Parathyroid adenoma (tissue), 2 donors: Measurements from ENCODE around the gene TMEM231.

Experiments
- H2AFZ ChIP-seq: fragments of 300-600 bp; sonication (generic); one replicate; pipeline ENCODE4 v1.7.0; 2017; ENCODE audit warnings: antibody characterized with exemption, mild to moderate bottlenecking
- H3K27ac ChIP-seq: fragments of 300-600 bp; sonication (generic); one replicate; pipeline ENCODE4 v1.7.0; 2017
- H3K27me3 ChIP-seq: fragments of 300-600 bp; sonication (generic); one replicate; pipeline ENCODE4 v1.7.0; 2017; ENCODE audit warnings: low read length; ENCODE audit not compliant: control insufficient read depth, insufficient read depth
- H3K36me3 ChIP-seq: fragments of 300-600 bp; sonication (generic); one replicate; pipeline ENCODE4 v1.7.0; 2017; ENCODE audit warnings: low read length; ENCODE audit not compliant: control insufficient read depth, insufficient read depth
- H3K4me1 ChIP-seq: fragments of 300-600 bp; sonication (generic); one replicate; pipeline ENCODE4 v1.7.0; 2017; ENCODE audit warnings: control low read depth
- H3K4me2 ChIP-seq: fragments of 300-600 bp; sonication (generic); one replicate; pipeline ENCODE4 v1.7.0; 2017; ENCODE audit warnings: low read length
- H3K4me3 ChIP-seq: fragments of 300-600 bp; sonication (generic); one replicate; pipeline ENCODE4 v1.7.0; 2017; ENCODE audit warnings: low read depth, low read length
- H3K79me2 ChIP-seq: fragments of 300-600 bp; sonication (generic); one replicate; pipeline ENCODE4 v1.7.0; 2017; ENCODE audit warnings: control low read depth
- H3K9ac ChIP-seq: fragments of 300-600 bp; sonication (generic); one replicate; pipeline ENCODE4 v1.7.0; 2017; ENCODE audit warnings: mild to moderate bottlenecking
- H3K9me3 ChIP-seq: fragments of 300-600 bp; sonication (generic); one replicate; pipeline ENCODE4 v1.7.0; 2017; ENCODE audit warnings: low read length; ENCODE audit not compliant: control insufficient read depth
- TF ChIP-seq, protein P1 (sequence below): fragments of 300-600 bp; sonication (generic); IDR thresholded peaks from one replicate; pipeline ENCODE4 v1.7.0; 2017; ENCODE audit warnings: antibody characterized with exemption, mild to moderate bottlenecking
- donor health status: primary hyperparathyroidism.

Gene TMEM231

GRCh38 chr16:75534560-75535205 is 21.4 kb downstream of the TMEM231 start:
- TF ChIP-seq, protein P1, sequence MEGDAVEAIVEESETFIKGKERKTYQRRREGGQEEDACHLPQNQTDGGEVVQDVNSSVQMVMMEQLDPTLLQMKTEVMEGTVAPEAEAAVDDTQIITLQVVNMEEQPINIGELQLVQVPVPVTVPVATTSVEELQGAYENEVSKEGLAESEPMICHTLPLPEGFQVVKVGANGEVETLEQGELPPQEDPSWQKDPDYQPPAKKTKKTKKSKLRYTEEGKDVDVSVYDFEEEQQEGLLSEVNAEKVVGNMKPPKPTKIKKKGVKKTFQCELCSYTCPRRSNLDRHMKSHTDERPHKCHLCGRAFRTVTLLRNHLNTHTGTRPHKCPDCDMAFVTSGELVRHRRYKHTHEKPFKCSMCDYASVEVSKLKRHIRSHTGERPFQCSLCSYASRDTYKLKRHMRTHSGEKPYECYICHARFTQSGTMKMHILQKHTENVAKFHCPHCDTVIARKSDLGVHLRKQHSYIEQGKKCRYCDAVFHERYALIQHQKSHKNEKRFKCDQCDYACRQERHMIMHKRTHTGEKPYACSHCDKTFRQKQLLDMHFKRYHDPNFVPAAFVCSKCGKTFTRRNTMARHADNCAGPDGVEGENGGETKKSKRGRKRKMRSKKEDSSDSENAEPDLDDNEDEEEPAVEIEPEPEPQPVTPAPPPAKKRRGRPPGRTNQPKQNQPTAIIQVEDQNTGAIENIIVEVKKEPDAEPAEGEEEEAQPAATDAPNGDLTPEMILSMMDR = no peak
- no peak overlapping the region for H3K9ac ChIP-seq
- no peak overlapping the region for H3K4me3 ChIP-seq
- H3K4me1 ChIP-seq = no peaks in the 10 kb centered on the region
- no peaks in the 10 kb centered on the region for H3K9me3 ChIP-seq
- no peak overlapping the region for H3K4me2 ChIP-seq
- H3K79me2 ChIP-seq = no peaks in the 10 kb centered on the region
- no peaks in the 10 kb centered on the region for H3K36me3 ChIP-seq
- H3K27me3 ChIP-seq = no peaks in the 10 kb centered on the region
- no peak overlapping the region for H2AFZ ChIP-seq
- H3K27ac ChIP-seq = no peak overlapping the region

- no peak overlapping the region for H3K4me2 ChIP-seq
- no peak overlapping the region for H3K9ac ChIP-seq
- no peaks in the 10 kb centered on the region for H3K9me3 ChIP-seq
- no peaks in the 10 kb centered on the region for H3K27me3 ChIP-seq
- H2AFZ ChIP-seq = no peak overlapping the region
- H3K27ac ChIP-seq = no peak overlapping the region
- H3K79me2 ChIP-seq = no peaks in the 10 kb centered on the region
- H3K4me3 ChIP-seq = no peak overlapping the region
- H3K4me1 ChIP-seq = no peaks in the 10 kb centered on the region
- TF ChIP-seq, protein P1 = no peak
- no peaks in the 10 kb centered on the region for H3K36me3 ChIP-seq
These were observed 23.3 kb downstream of the TMEM231 start for GRCh38 chr16:75532791-75533190.

GRCh38 chr16:75532142-75532765 is 23.8 kb downstream of the TMEM231 start:
- Histone ChIP-seq H3K27ac (no peak overlapping the region), H3K9ac (no peak overlapping the region), H2AFZ (no peak overlapping the region), H3K27me3 (no peaks in the 10 kb centered on the region), H3K9me3 (no peaks in the 10 kb centered on the region), H3K4me1 (no peaks in the 10 kb centered on the region), H3K79me2 (no peaks in the 10 kb centered on the region), H3K36me3 (no peaks in the 10 kb centered on the region), H3K4me2 (no peak overlapping the region), H3K4me3 (no peak overlapping the region)
- TF ChIP-seq, protein P1 = no peak

GRCh38 chr16:75529959-75530358 is 26.1 kb downstream of the TMEM231 start:
- TF ChIP-seq, protein P1 = no peak
- H3K36me3 ChIP-seq = no peaks in the 10 kb centered on the region
- no peak overlapping the region for H3K27ac ChIP-seq
- H3K4me3 ChIP-seq = no peak overlapping the region
- H3K4me2 ChIP-seq = no peak overlapping the region
- H3K27me3 ChIP-seq = no peaks in the 10 kb centered on the region
- no peak overlapping the region for H3K9ac ChIP-seq
- H3K4me1 ChIP-seq = no peaks in the 10 kb centered on the region
- H3K79me2 ChIP-seq = no peaks in the 10 kb centered on the region
- no peaks in the 10 kb centered on the region for H3K9me3 ChIP-seq
- H2AFZ ChIP-seq = no peak overlapping the region
